ENCODE data around the gene NTMT1. TPM values are rescaled to one million over a fixed set of nuclear protein-coding genes. Genes with fewer than 3 reads are reported as not detected.

The NTMT1 gene
- total and polyA plus RNA-seq, 9 of the 15 experiments (the other 6 are each of a cell fraction or from before 2014, with no cell fraction given) = 42.1 to 116 (median 74.7) TPM

DNA sequence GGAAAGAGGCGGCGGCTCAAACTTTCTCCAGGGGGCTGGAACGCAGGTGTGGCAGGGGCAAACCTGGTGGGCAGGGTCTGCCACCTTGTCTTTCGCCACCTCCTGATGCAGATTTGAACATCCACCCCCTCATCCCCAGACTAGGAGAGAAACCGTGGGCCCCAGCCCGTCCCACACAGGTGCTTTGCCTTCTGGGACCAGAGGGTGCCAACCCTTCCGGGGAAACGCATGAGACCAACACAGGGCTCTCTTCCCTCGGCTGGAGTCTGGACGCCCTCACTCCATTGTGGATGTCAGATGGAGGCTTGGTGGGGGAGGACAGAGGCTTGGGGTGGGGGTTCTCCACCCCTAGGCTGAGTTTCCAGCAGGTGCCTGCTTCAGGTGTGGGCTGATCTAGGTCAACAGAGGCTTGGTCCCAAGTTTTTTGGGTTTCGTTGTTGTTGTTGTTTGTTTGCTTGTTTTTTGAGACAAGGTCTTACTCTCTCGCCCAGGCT is 14.6 kb upstream of the NTMT1 start:
- ChIA-PET POLR2A (interaction anchor here (0.6 to 0.7 kb wide), 2 partner anchors 61 to 362 kb away, joined by 3 to 4 read pairs; no protein-coding TSS in a partner anchor), CTCF (ENCODE audit: low intra/inter-chr PET ratio) (interaction anchor here (0.8 to 3.3 kb wide), 10 partner anchors 13 to 605 kb away, joined by 3 to 53 read pairs (median 6); no protein-coding TSS in a partner anchor)
- Histone ChIP-seq H3K36me3 (ENCODE audit: control insufficient read depth, insufficient read depth, low read length) (no peaks in the 10 kb centered on the region), H3K4me2 (ENCODE audit: insufficient read depth, low read length) (peak overlapping the region; percentile 98), H2AFZ (ENCODE audit: low read depth, low read length) (peak overlapping the region; percentile 94), H3K9me3 (replicated peaks; ENCODE audit: control insufficient read depth, insufficient read depth, low read depth, low read length) (no peaks in the 10 kb centered on the region), H3K27ac (ENCODE audit: extremely low read depth, low read depth, low read length) (no peak overlapping the region), H3K9ac (ENCODE audit: insufficient read depth in 1 of 2, low read depth in 2 of 2, low read length in 2 of 2) (peak overlapping the region in 1 of 2 experiments; percentile 76; a peak in 1 of 4 replicates), H4K20me1 (replicated peaks; ENCODE audit: control insufficient read depth, insufficient read depth, low read length) (0 out of 2 replicates have a peak, but pooled peaks cover 10% of the 10 kb centered on the region), H3K4me1 (replicated peaks in 1 of 2; ENCODE audit: control insufficient read depth in 2 of 2, insufficient read depth in 2 of 2, low read length in 2 of 2) (peaks cover 11 to 65% of the 10 kb centered on the region in 2 experiments; a peak in 4 of 5 replicates), H3K4me3 (no peak overlapping the region), H3K79me2 (ENCODE audit: control insufficient read depth, insufficient read depth, low read length) (no peaks in the 10 kb centered on the region), H3K9me1 (ENCODE audit: control insufficient read depth, insufficient read depth, low read length) (no peaks in the 10 kb centered on the region), H3K27me3 (ENCODE audit: control insufficient read depth in 2 of 2, insufficient read depth in 2 of 2, low read length in 2 of 2) (peaks cover 5 to 41% of the 10 kb centered on the region in 2 experiments; a peak in 4 of 5 replicates)
- ATAC-seq (no peak), DNase-seq (ENCODE audit: extremely low read depth in 1 of 4, low spot score in 3 of 4) (no peak), FAIRE-seq (no peak)
- 6% methylated on average over 12 of the region's 12 CpGs for WGBS (ENCODE audit: insufficient coverage, low coverage, missing lambda C conversion rate)
- no TSS peak for BruUV-seq (replicated peaks)
- in situ Hi-C loops (cut with MboI) = loop anchor here (25.0 kb wide), 1 partner anchor 274 kb away; no protein-coding TSS in a partner anchor
- intact Hi-C loops (cut with micrococcal nuclease) = loop anchor here (1.0 to 5.0 kb wide), 4 partner anchors 13 to 445 kb away; no protein-coding TSS in a partner anchor
- TF ChIP-seq NR2C2 (CRISPR knock-in tag; IDR thresholded peaks at IDR 0.05) (0 out of 2 replicates have a peak, but pooled peaks have one; percentile 39), NR2C2 (tag; IDR thresholded peaks at IDR 0.05) (no peak), SNIP1 (IDR thresholded peaks at IDR 0.05; ENCODE audit: low read depth) (no peak), ZBTB1 (CRISPR knock-in tag; IDR thresholded peaks at IDR 0.05; ENCODE audit: borderline replicate concordance, low read depth) (0 out of 2 replicates have a peak, but pooled peaks have one; percentile 6), PPARD (CRISPR knock-in tag; IDR thresholded peaks at IDR 0.05) (no peak)
- TF ChIP-seq, protein P1, sequence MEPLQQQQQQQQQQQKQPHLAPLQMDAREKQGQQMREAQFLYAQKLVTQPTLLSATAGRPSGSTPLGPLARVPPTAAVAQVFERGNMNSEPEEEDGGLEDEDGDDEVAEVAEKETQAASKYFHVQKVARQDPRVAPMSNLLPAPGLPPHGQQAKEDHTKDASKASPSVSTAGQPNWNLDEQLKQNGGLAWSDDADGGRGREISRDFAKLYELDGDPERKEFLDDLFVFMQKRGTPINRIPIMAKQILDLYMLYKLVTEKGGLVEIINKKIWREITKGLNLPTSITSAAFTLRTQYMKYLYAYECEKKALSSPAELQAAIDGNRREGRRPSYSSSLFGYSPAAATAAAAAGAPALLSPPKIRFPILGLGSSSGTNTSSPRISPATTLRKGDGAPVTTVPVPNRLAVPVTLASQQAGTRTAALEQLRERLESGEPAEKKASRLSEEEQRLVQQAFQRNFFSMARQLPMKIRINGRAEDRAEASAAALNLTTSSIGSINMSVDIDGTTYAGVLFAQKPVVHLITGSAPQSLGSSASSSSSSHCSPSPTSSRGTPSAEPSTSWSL (CRISPR knock-in tag; IDR thresholded peaks at IDR 0.05; ENCODE audit: borderline replicate concordance) = no peak
- TF ChIP-seq, protein P2, sequence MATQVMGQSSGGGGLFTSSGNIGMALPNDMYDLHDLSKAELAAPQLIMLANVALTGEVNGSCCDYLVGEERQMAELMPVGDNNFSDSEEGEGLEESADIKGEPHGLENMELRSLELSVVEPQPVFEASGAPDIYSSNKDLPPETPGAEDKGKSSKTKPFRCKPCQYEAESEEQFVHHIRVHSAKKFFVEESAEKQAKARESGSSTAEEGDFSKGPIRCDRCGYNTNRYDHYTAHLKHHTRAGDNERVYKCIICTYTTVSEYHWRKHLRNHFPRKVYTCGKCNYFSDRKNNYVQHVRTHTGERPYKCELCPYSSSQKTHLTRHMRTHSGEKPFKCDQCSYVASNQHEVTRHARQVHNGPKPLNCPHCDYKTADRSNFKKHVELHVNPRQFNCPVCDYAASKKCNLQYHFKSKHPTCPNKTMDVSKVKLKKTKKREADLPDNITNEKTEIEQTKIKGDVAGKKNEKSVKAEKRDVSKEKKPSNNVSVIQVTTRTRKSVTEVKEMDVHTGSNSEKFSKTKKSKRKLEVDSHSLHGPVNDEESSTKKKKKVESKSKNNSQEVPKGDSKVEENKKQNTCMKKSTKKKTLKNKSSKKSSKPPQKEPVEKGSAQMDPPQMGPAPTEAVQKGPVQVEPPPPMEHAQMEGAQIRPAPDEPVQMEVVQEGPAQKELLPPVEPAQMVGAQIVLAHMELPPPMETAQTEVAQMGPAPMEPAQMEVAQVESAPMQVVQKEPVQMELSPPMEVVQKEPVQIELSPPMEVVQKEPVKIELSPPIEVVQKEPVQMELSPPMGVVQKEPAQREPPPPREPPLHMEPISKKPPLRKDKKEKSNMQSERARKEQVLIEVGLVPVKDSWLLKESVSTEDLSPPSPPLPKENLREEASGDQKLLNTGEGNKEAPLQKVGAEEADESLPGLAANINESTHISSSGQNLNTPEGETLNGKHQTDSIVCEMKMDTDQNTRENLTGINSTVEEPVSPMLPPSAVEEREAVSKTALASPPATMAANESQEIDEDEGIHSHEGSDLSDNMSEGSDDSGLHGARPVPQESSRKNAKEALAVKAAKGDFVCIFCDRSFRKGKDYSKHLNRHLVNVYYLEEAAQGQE (IDR thresholded peaks at IDR 0.05; ENCODE audit: borderline replicate concordance) = peak; percentile 5; the same call in 1 of the 2 replicates
- TF ChIP-seq, protein P2 (CRISPR knock-in tag; IDR thresholded peaks at IDR 0.05; ENCODE audit: low read depth) = no peak

All from K562 (cell line).